ENCODE data around the gene PPP6R2. TPM values are rescaled to one million over a fixed set of nuclear protein-coding genes. Genes with fewer than 3 reads are reported as not detected.

The PPP6R2 gene
- polyA plus RNA-seq, 1 experiment, result 46.4 TPM

- DNase-seq (ENCODE audit: low read depth), result no peak
- H3K27me3 ChIP-seq (ENCODE audit: control insufficient read depth, insufficient read depth, low read length), result no peaks in the 10 kb centered on the region
- peaks cover 18% of the 10 kb centered on the region for H3K36me3 ChIP-seq (ENCODE audit: control insufficient read depth, insufficient read depth, low read length)
- ChIA-PET CTCF (interaction anchor here (0.6 to 7.4 kb wide), 6 partner anchors 14 to 34 kb away, joined by 3 to 38 read pairs (median 17); partner anchors contain the start of gene DENND6B), POLR2A (no interaction called here)
- no peak for TF ChIP-seq CTCF (IDR thresholded peaks at IDR 0.05; ENCODE audit: insufficient read depth, low read depth, low read length)
- H3K4me3 ChIP-seq (ENCODE audit: low read depth, low read length), result peak within 1 kb of the TSS; percentile 98
Observed at GRCh38 chr22:50306753-50307749, 36.1 kb upstream of the PPP6R2 start, which contains the start of gene PLXNB2. PLXNB2 (minus strand) TSS chr22:50307646; CDS start chr22:50290584, 17,062 bp downstream.

- no peak for DNase-seq (ENCODE audit: low read depth)
- Histone ChIP-seq H3K36me3 (ENCODE audit: control insufficient read depth, insufficient read depth, low read length) (peaks cover 15% of the 10 kb centered on the region), H3K27me3 (ENCODE audit: control insufficient read depth, insufficient read depth, low read length) (no peaks in the 10 kb centered on the region), H3K4me3 (ENCODE audit: low read depth, low read length) (no peak overlapping the region)
- TF ChIP-seq CTCF (IDR thresholded peaks at IDR 0.05; ENCODE audit: insufficient read depth, low read depth, low read length), result no peak
- POLR2A ChIA-PET, result interaction anchor here (0.6 to 0.7 kb wide), 3 partner anchors 17 to 47 kb away, joined by 3 to 5 read pairs (median 4); partner anchors contain the start of gene MAPK11
- CTCF ChIA-PET, result interaction anchor here (0.9 to 7.4 kb wide), 3 partner anchors 16 to 35 kb away, joined by 3 to 36 read pairs (median 5); partner anchors contain the start of gene DENND6B
Observed at GRCh38 chr22:50307890-50308596, 35.1 kb upstream of the PPP6R2 start.

GRCh38 chr22:50308597-50308935 lies 34.6 kb upstream of the PPP6R2 start:
- no peaks in the 10 kb centered on the region for H3K27me3 ChIP-seq (ENCODE audit: control insufficient read depth, insufficient read depth, low read length)
- TF ChIP-seq CTCF (IDR thresholded peaks at IDR 0.05; ENCODE audit: insufficient read depth, low read depth, low read length), result no peak
- no peak overlapping the region for H3K4me3 ChIP-seq (ENCODE audit: low read depth, low read length)
- POLR2A ChIA-PET, result interaction anchor here (0.6 to 0.7 kb wide), 3 partner anchors 17 to 48 kb away, joined by 3 to 5 read pairs (median 4); partner anchors contain the start of gene MAPK11
- CTCF ChIA-PET, result interaction anchor here (0.9 to 7.4 kb wide), 4 partner anchors 16 to 36 kb away, joined by 3 to 36 read pairs (median 5); partner anchors contain the start of gene DENND6B
- H3K36me3 ChIP-seq (ENCODE audit: control insufficient read depth, insufficient read depth, low read length), result peaks cover 15% of the 10 kb centered on the region
- DNase-seq (ENCODE audit: low read depth), result peak; percentile 57

GRCh38 chr22:50308986-50309600 lies 34.0 kb upstream of the PPP6R2 start:
- Histone ChIP-seq H3K27me3 (ENCODE audit: control insufficient read depth, insufficient read depth, low read length) (no peaks in the 10 kb centered on the region), H3K4me3 (ENCODE audit: low read depth, low read length) (no peak overlapping the region), H3K36me3 (ENCODE audit: control insufficient read depth, insufficient read depth, low read length) (peaks cover 13% of the 10 kb centered on the region)
- no peak for TF ChIP-seq CTCF (IDR thresholded peaks at IDR 0.05; ENCODE audit: insufficient read depth, low read depth, low read length)
- ChIA-PET POLR2A (interaction anchor here (0.7 kb wide), 2 partner anchors 48 to 129 kb away, joined by 4 to 25 read pairs; no protein-coding TSS in a partner anchor), CTCF (interaction anchor here (0.9 to 7.4 kb wide), 9 partner anchors 11 to 68 kb away, joined by 3 to 36 read pairs (median 5); partner anchors contain the start of gene DENND6B)
- no peak for DNase-seq (ENCODE audit: low read depth)

Data from BJ (cell line).